ENCODE results near the gene UTP25. TPM values are rescaled to one million over a fixed set of nuclear protein-coding genes. Genes with fewer than 3 reads are reported as not detected.

Gene UTP25
- polyA plus RNA-seq, 1 donor (not counting 4 experiments of a cell fraction or from before 2014, with no cell fraction given): 13.3 TPM

DNA sequence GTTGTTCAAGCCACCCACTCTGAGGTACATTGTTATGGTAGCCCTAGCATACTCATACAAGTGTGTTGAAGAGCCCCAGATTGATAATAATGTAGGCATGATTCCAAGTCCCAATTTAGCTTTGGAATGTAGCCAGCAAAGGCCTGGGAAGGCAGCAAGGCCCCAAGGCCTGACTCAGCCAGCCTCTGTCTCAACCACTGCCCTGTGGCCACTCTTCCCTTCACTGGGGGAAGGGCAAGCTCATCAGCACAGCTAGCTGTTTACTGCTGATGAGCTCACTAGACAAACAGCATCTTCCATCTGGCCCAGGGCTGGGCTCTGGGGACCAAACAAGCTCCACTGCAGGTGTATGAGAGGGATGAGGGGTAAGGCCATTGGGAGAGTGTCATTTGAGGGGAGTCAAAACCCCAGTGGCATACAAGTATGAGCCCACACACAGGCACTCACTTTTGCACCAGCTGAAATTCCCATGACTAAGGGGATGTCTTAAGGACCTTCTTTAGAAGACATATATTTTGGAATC is 19.7 kb upstream of the UTP25 start:
- Histone ChIP-seq H3K9me3 (ENCODE audit: control insufficient read depth, low read depth, low read length) (no peaks in the 10 kb centered on the region), H3K4me1 (ENCODE audit: control insufficient read depth, extremely low read depth, insufficient read depth, low read length) (peaks cover 47% of the 10 kb centered on the region), H3K27ac (ENCODE audit: control insufficient read depth, insufficient read depth, low read length) (peak overlapping the region; percentile 99), H3K4me3 (ENCODE audit: control insufficient read depth in 2 of 3, extremely low read depth in 1 of 3, insufficient read depth in 2 of 3, low read depth in 1 of 3, low read length in 3 of 3) (no peak overlapping the region), H3K27me3 (ENCODE audit: control insufficient read depth, extremely low read depth, insufficient read depth, low read length) (no peaks in the 10 kb centered on the region), H3K9me1 (ENCODE audit: control insufficient read depth, extremely low read depth, insufficient read depth, low read length) (no peaks in the 10 kb centered on the region), H2AFZ (ENCODE audit: control insufficient read depth, low read length) (no peak overlapping the region), H3K9ac (ENCODE audit: control insufficient read depth, extremely low read depth, insufficient read depth, low read length) (peak overlapping the region; percentile 100), H3K4me2 (ENCODE audit: control insufficient read depth, extremely low read depth, insufficient read depth, low read depth, low read length) (peak overlapping the region; percentile 97), H4K20me1 (ENCODE audit: control insufficient read depth, extremely low read depth, insufficient read depth, low read length) (peaks cover 19% of the 10 kb centered on the region), H3K79me2 (ENCODE audit: control insufficient read depth, insufficient read depth, low read length) (peaks cover 43% of the 10 kb centered on the region), H3K36me3 (ENCODE audit: control insufficient read depth in 2 of 2, extremely low read depth in 1 of 2, insufficient read depth in 2 of 2, low read length in 2 of 2) (peaks cover 6 to 9% of the 10 kb centered on the region in 2 experiments)
- TF ChIP-seq, protein P1, sequence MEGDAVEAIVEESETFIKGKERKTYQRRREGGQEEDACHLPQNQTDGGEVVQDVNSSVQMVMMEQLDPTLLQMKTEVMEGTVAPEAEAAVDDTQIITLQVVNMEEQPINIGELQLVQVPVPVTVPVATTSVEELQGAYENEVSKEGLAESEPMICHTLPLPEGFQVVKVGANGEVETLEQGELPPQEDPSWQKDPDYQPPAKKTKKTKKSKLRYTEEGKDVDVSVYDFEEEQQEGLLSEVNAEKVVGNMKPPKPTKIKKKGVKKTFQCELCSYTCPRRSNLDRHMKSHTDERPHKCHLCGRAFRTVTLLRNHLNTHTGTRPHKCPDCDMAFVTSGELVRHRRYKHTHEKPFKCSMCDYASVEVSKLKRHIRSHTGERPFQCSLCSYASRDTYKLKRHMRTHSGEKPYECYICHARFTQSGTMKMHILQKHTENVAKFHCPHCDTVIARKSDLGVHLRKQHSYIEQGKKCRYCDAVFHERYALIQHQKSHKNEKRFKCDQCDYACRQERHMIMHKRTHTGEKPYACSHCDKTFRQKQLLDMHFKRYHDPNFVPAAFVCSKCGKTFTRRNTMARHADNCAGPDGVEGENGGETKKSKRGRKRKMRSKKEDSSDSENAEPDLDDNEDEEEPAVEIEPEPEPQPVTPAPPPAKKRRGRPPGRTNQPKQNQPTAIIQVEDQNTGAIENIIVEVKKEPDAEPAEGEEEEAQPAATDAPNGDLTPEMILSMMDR (optimal IDR thresholded peaks at IDR 0.05 in 1 of 3, IDR thresholded peaks at IDR 0.05 in 1 of 3, conservative IDR thresholded peaks at IDR 0.05 in 1 of 3; ENCODE audit: extremely low read depth in 1 of 3, insufficient read depth in 2 of 3, low read length in 3 of 3): no peak
- no peak for TF ChIP-seq EZH2 (IDR thresholded peaks at IDR 0.05; ENCODE audit: low read length)
- DNase-seq (ENCODE audit: low read depth, low spot score) (no peak), FAIRE-seq (peak; percentile 92)
- dilution Hi-C loops (cut with MboI; ENCODE audit: extremely low pct_ligation_motif_present, low sequenced_read_pairs): no loop called here

DNA sequence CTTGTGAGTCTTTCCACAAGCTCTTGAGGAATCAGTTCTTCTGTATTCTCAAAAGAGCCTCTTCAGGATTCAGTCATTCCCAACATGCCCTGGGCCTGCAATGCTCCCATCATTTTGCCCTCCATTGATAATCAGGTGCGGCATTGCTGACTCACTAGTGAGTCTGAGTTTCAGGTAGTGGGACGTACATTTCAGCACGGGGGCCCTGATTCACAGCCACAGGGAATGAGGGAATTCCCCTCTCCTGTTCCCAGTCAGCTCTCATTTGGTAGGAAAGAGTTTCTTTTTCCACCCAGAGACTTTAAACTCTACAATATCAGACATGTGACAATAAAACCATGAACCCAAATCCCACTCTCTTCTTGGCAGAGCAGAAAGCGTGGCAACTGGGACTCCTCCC is 18.2 kb upstream of the UTP25 start:
- Histone ChIP-seq H3K9me3 (ENCODE audit: control insufficient read depth, low read depth, low read length) (no peaks in the 10 kb centered on the region), H3K36me3 (ENCODE audit: control insufficient read depth in 2 of 2, extremely low read depth in 1 of 2, insufficient read depth in 2 of 2, low read length in 2 of 2) (peaks cover 2 to 3% of the 10 kb centered on the region in 2 experiments), H3K4me1 (ENCODE audit: control insufficient read depth, extremely low read depth, insufficient read depth, low read length) (peaks cover 41% of the 10 kb centered on the region), H3K27ac (ENCODE audit: control insufficient read depth, insufficient read depth, low read length) (peak overlapping the region; percentile 99), H3K79me2 (ENCODE audit: control insufficient read depth, insufficient read depth, low read length) (peaks cover 28% of the 10 kb centered on the region), H3K4me3 (ENCODE audit: control insufficient read depth in 2 of 3, extremely low read depth in 1 of 3, insufficient read depth in 2 of 3, low read depth in 1 of 3, low read length in 3 of 3) (no peak overlapping the region), H2AFZ (ENCODE audit: control insufficient read depth, low read length) (no peak overlapping the region), H3K9ac (ENCODE audit: control insufficient read depth, extremely low read depth, insufficient read depth, low read length) (peak overlapping the region; percentile 75), H3K4me2 (ENCODE audit: control insufficient read depth, extremely low read depth, insufficient read depth, low read depth, low read length) (peak overlapping the region; percentile 63), H3K9me1 (ENCODE audit: control insufficient read depth, extremely low read depth, insufficient read depth, low read length) (no peaks in the 10 kb centered on the region), H3K27me3 (ENCODE audit: control insufficient read depth, extremely low read depth, insufficient read depth, low read length) (no peaks in the 10 kb centered on the region), H4K20me1 (ENCODE audit: control insufficient read depth, extremely low read depth, insufficient read depth, low read length) (peaks cover 4% of the 10 kb centered on the region)
- no peak for TF ChIP-seq EZH2 (IDR thresholded peaks at IDR 0.05; ENCODE audit: low read length)
- TF ChIP-seq, protein P1 (optimal IDR thresholded peaks at IDR 0.05 in 1 of 3, IDR thresholded peaks at IDR 0.05 in 1 of 3, conservative IDR thresholded peaks at IDR 0.05 in 1 of 3; ENCODE audit: extremely low read depth in 1 of 3, insufficient read depth in 2 of 3, low read length in 3 of 3): no peak
- dilution Hi-C loops (cut with MboI; ENCODE audit: extremely low pct_ligation_motif_present, low sequenced_read_pairs): no loop called here
- DNase-seq (ENCODE audit: low read depth, low spot score) (no peak), FAIRE-seq (peak; percentile 97)
